Activated CD4-positive, CD25-positive, alpha-beta regulatory T cell treated with anti-CD3 and anti-CD28 coated beads, Interleukin-2, amount 50 U/mL, for 72 hours (primary cell): ENCODE measurements around the gene ITPR3.

Experiments used
- DNase-seq: peaks from one replicate; pipeline ENCODE4 v3.0.0; 2021

ITPR3 gene

GRCh38 chr6:33724102-33725023 lies 103.2 kb downstream of the ITPR3 start:
- DNase-seq: no peak

GRCh38 chr6:33725222-33725621 lies 104.1 kb downstream of the ITPR3 start:
- DNase-seq: no peak

GRCh38 chr6:33725891-33726673 lies 105.0 kb downstream of the ITPR3 start:
- DNase-seq: no peak

- no peak for DNase-seq
Observed at GRCh38 chr6:33726696-33727095, 105.6 kb downstream of the ITPR3 start.

GRCh38 chr6:33727126-33727525 lies 106.0 kb downstream of the ITPR3 start:
- DNase-seq: no peak

- DNase-seq: no peak
Observed at GRCh38 chr6:33727932-33728331, 106.8 kb downstream of the ITPR3 start.

GRCh38 chr6:33728438-33728837 lies 107.3 kb downstream of the ITPR3 start:
- no peak for DNase-seq

- no peak for DNase-seq
Observed at GRCh38 chr6:33729059-33729458, 107.9 kb downstream of the ITPR3 start.

- DNase-seq: no peak
Observed at GRCh38 chr6:33730611-33731010, 109.5 kb downstream of the ITPR3 start.

GRCh38 chr6:33731035-33731434 lies 109.9 kb downstream of the ITPR3 start:
- no peak for DNase-seq

- DNase-seq: no peak
Observed at GRCh38 chr6:33731751-33732282, 110.7 kb downstream of the ITPR3 start.

- DNase-seq: no peak
Observed at GRCh38 chr6:33732385-33732784, 111.3 kb downstream of the ITPR3 start.

GRCh38 chr6:33732817-33733708 lies 111.9 kb downstream of the ITPR3 start:
- DNase-seq: no peak

GRCh38 chr6:33733709-33734007 lies 112.5 kb downstream of the ITPR3 start:
- no peak for DNase-seq

GRCh38 chr6:33735216-33735615 lies 114.1 kb downstream of the ITPR3 start:
- DNase-seq: no peak

GRCh38 chr6:33737267-33738026 lies 116.3 kb downstream of the ITPR3 start:
- no peak for DNase-seq

- no peak for DNase-seq
Observed at GRCh38 chr6:33738153-33738552, 117.0 kb downstream of the ITPR3 start.

GRCh38 chr6:33738879-33739278 lies 117.8 kb downstream of the ITPR3 start:
- no peak for DNase-seq

- no peak for DNase-seq
Observed at GRCh38 chr6:33739571-33739970, 118.4 kb downstream of the ITPR3 start.

GRCh38 chr6:33740204-33740608 lies 119.1 kb downstream of the ITPR3 start:
- no peak for DNase-seq

GRCh38 chr6:33740794-33741193 lies 119.7 kb downstream of the ITPR3 start:
- DNase-seq: no peak

- DNase-seq: no peak
Observed at GRCh38 chr6:33742092-33742491, 121.0 kb downstream of the ITPR3 start.
